Lower leg skin (tissue), 3 donors: ENCODE data around the gene GPHB5.

Experiments
- POLR2A ChIP-seq, 2 donors: fragments of 450-650 bp; IDR thresholded peaks; one replicate each; pipeline ENCODE4 v1.6.1; 2016 to 2017; ENCODE audit warnings: antibody characterized with exemption in 2 of 2, mild to moderate bottlenecking in 1 of 2, moderate library complexity in 1 of 2
- TF ChIP-seq, protein P1 (sequence below), 3 donors: fragments of 450-650 bp; IDR thresholded peaks; one replicate each; pipeline ENCODE4 v1.5.1; 2016; ENCODE audit warnings: antibody characterized with exemption in 3 of 3, mild to moderate bottlenecking in 3 of 3, moderate library complexity in 2 of 3

DNA sequence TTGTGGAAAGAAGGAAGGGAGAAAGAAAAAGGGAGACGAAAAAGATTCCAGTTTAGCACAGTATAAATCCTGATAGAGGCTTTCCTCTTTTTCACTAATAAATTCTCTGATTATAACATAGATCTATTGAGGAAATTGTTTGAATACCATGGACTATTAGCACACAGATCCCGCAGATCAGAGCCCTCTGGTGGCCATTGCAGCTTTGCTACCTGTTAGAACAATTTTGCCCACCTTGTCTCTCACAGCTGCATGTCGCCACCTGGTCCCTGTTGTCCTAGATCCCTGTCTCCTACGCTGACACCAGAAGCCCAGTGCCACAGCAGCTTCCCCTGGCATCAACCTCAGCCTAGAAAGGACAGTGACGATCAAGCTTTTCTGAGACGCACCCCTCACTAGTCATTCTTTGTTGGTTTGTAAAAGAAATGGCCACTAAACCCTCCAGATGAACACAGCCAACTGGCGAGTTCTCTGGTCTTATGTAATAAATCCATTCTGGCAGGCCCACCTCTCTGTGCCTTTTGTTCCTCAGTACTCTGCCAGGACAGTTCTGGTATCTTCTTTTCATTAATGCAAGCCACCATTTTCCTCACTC lies 9.9 kb downstream of the GPHB5 start:
- TF ChIP-seq, protein P1, sequence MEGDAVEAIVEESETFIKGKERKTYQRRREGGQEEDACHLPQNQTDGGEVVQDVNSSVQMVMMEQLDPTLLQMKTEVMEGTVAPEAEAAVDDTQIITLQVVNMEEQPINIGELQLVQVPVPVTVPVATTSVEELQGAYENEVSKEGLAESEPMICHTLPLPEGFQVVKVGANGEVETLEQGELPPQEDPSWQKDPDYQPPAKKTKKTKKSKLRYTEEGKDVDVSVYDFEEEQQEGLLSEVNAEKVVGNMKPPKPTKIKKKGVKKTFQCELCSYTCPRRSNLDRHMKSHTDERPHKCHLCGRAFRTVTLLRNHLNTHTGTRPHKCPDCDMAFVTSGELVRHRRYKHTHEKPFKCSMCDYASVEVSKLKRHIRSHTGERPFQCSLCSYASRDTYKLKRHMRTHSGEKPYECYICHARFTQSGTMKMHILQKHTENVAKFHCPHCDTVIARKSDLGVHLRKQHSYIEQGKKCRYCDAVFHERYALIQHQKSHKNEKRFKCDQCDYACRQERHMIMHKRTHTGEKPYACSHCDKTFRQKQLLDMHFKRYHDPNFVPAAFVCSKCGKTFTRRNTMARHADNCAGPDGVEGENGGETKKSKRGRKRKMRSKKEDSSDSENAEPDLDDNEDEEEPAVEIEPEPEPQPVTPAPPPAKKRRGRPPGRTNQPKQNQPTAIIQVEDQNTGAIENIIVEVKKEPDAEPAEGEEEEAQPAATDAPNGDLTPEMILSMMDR (IDR thresholded peaks at IDR 0.05) = no peak
- TF ChIP-seq POLR2A (IDR thresholded peaks at IDR 0.05) = no peak
